Ishikawa (cell line): Measurements from ENCODE around the gene ZSWIM2.

Source experiments
- CEBPB ChIP-seq: IDR thresholded peaks from 2 replicates; pipeline ENCODE4 v1.6.1; 2012
- CREB1 ChIP-seq: IDR thresholded peaks from 2 replicates; pipeline ENCODE4 v1.6.1; 2012; ENCODE audit warnings: low read depth
- EGR1 ChIP-seq: IDR thresholded peaks from 2 replicates; pipeline ENCODE4 v1.6.1; 2012
- EP300 ChIP-seq: IDR thresholded peaks from 2 replicates; pipeline ENCODE4 v1.6.1; 2012; ENCODE audit warnings: borderline replicate concordance
- FOXM1 ChIP-seq: IDR thresholded peaks from 2 replicates; pipeline ENCODE4 v1.6.1; 2012; ENCODE audit warnings: low read depth, borderline replicate concordance
- MAX ChIP-seq: IDR thresholded peaks from 2 replicates; pipeline ENCODE4 v1.6.1; 2012
- NFIC ChIP-seq: IDR thresholded peaks from 2 replicates; pipeline ENCODE4 v1.6.1; 2012
- RAD21 ChIP-seq: IDR thresholded peaks from 2 replicates; pipeline ENCODE4 v1.6.1; 2012; ENCODE audit warnings: low read depth
- REST ChIP-seq: IDR thresholded peaks from 2 replicates; pipeline ENCODE4 v1.6.1; 2012; ENCODE audit warnings: low read depth, mild to moderate bottlenecking
- TAF1 ChIP-seq: IDR thresholded peaks from 2 replicates; pipeline ENCODE4 v1.6.1; 2012; ENCODE audit warnings: low read depth, mild to moderate bottlenecking
- TCF12 ChIP-seq: IDR thresholded peaks from 2 replicates; pipeline ENCODE4 v1.6.1; 2012; ENCODE audit warnings: low read depth
- TEAD4 ChIP-seq: IDR thresholded peaks from 2 replicates; pipeline ENCODE4 v1.6.1; 2012
- USF1 ChIP-seq: IDR thresholded peaks from 2 replicates; pipeline ENCODE4 v1.6.1; 2012
- YY1 ChIP-seq: IDR thresholded peaks from 2 replicates; pipeline ENCODE4 v1.6.1; 2012; ENCODE audit warnings: low read depth
- ZBTB7A ChIP-seq: IDR thresholded peaks from 2 replicates; pipeline ENCODE4 v1.6.1; 2012; ENCODE audit warnings: low read depth

The ZSWIM2 gene

GRCh38 chr2:186848873-186849578 lies at the start of gene ZSWIM2:
ZSWIM2 (minus strand) TSS chr2:186849170; CDS start chr2:186849130, 40 bp downstream.
- TF ChIP-seq TCF12 (no peak), NFIC (no peak), EGR1 (no peak), TAF1 (no peak), CREB1 (no peak), REST (no peak), TEAD4 (no peak), USF1 (no peak), EP300 (no peak), FOXM1 (no peak), YY1 (no peak), MAX (no peak), CEBPB (no peak), RAD21 (no peak), ZBTB7A (no peak)

- TF ChIP-seq USF1, result no peak
- no peak for TF ChIP-seq TAF1
- TF ChIP-seq CREB1, result no peak
- no peak for TF ChIP-seq TCF12
Observed at GRCh38 chr2:186895451-186895850, 46.5 kb upstream of the ZSWIM2 start.

- TF ChIP-seq CEBPB (no peak), CREB1 (no peak), NFIC (no peak), RAD21 (no peak), MAX (no peak), USF1 (no peak), YY1 (no peak), TCF12 (no peak), REST (no peak), EGR1 (no peak), TAF1 (no peak), TEAD4 (no peak), FOXM1 (no peak), ZBTB7A (no peak)
Observed at GRCh38 chr2:186894478-186894877, 45.5 kb upstream of the ZSWIM2 start.

- no peak for TF ChIP-seq REST
- no peak for TF ChIP-seq CEBPB
- TF ChIP-seq EP300, result no peak
- no peak for TF ChIP-seq MAX
- TF ChIP-seq NFIC, result no peak
- no peak for TF ChIP-seq TCF12
- no peak for TF ChIP-seq CREB1
- no peak for TF ChIP-seq TEAD4
- no peak for TF ChIP-seq YY1
- no peak for TF ChIP-seq USF1
- TF ChIP-seq ZBTB7A, result no peak
- TF ChIP-seq TAF1, result no peak
- TF ChIP-seq FOXM1, result no peak
- no peak for TF ChIP-seq EGR1
Observed at GRCh38 chr2:186892821-186893220, 43.9 kb upstream of the ZSWIM2 start.
